NOMO-1 treated with dmso at 0.1 percent for 144 hours (cell line): Measurements from ENCODE around the gene HS6ST1.

Experiments
- DNase-seq: peaks from one replicate; lab custom pipeline; 2025; ENCODE audit not compliant: unreplicated experiment; lab: John Stamatoyannopoulos, UW

HS6ST1 gene

GRCh38 chr2:128300151-128301020 is 18.3 kb downstream of the HS6ST1 start:
- no peak for DNase-seq

GRCh38 chr2:128299628-128300027 is 19.0 kb downstream of the HS6ST1 start:
- no peak for DNase-seq

GRCh38 chr2:128298846-128299507 is 19.7 kb downstream of the HS6ST1 start:
- no peak for DNase-seq

GRCh38 chr2:128298286-128298685 is 20.4 kb downstream of the HS6ST1 start:
- DNase-seq = no peak

- no peak for DNase-seq
Observed at GRCh38 chr2:128293870-128294455, 24.7 kb downstream of the HS6ST1 start.

- DNase-seq = no peak
Observed at GRCh38 chr2:128293426-128293755, 25.3 kb downstream of the HS6ST1 start.

GRCh38 chr2:128292599-128293425 is 25.9 kb downstream of the HS6ST1 start:
- no peak for DNase-seq

GRCh38 chr2:128291844-128292598 is 26.6 kb downstream of the HS6ST1 start:
- DNase-seq = no peak

GRCh38 chr2:128291161-128291843 is 27.4 kb downstream of the HS6ST1 start:
- no peak for DNase-seq

GRCh38 chr2:128290356-128290755 is 28.3 kb downstream of the HS6ST1 start:
- no peak for DNase-seq

GRCh38 chr2:128289439-128289838 is 29.2 kb downstream of the HS6ST1 start:
- DNase-seq = no peak

GRCh38 chr2:128288781-128289180 is 29.9 kb downstream of the HS6ST1 start:
- no peak for DNase-seq

- DNase-seq = no peak
Observed at GRCh38 chr2:128287780-128288735, 30.6 kb downstream of the HS6ST1 start.

GRCh38 chr2:128286905-128287779 is 31.5 kb downstream of the HS6ST1 start:
- no peak for DNase-seq

GRCh38 chr2:128286011-128286721 is 32.5 kb downstream of the HS6ST1 start:
- no peak for DNase-seq

- no peak for DNase-seq
Observed at GRCh38 chr2:128285329-128285931, 33.2 kb downstream of the HS6ST1 start.

GRCh38 chr2:128284841-128285240 is 33.8 kb downstream of the HS6ST1 start:
- no peak for DNase-seq
